Lower leg skin (tissue), 3 donors: Measurements from ENCODE around the gene PEX7.

Source experiments
- CTCF ChIP-seq, 3 donors: fragments of 450-650 bp; IDR thresholded peaks; one replicate each; pipeline ENCODE4 v1.5.1; 2016; ENCODE audit warnings: antibody characterized with exemption in 3 of 3, mild to moderate bottlenecking in 3 of 3, moderate library complexity in 2 of 3
- POLR2A ChIP-seq, 2 donors: fragments of 450-650 bp; IDR thresholded peaks; one replicate each; pipeline ENCODE4 v1.6.1; 2016 to 2017; ENCODE audit warnings: antibody characterized with exemption in 2 of 2, mild to moderate bottlenecking in 1 of 2, moderate library complexity in 1 of 2

DNA sequence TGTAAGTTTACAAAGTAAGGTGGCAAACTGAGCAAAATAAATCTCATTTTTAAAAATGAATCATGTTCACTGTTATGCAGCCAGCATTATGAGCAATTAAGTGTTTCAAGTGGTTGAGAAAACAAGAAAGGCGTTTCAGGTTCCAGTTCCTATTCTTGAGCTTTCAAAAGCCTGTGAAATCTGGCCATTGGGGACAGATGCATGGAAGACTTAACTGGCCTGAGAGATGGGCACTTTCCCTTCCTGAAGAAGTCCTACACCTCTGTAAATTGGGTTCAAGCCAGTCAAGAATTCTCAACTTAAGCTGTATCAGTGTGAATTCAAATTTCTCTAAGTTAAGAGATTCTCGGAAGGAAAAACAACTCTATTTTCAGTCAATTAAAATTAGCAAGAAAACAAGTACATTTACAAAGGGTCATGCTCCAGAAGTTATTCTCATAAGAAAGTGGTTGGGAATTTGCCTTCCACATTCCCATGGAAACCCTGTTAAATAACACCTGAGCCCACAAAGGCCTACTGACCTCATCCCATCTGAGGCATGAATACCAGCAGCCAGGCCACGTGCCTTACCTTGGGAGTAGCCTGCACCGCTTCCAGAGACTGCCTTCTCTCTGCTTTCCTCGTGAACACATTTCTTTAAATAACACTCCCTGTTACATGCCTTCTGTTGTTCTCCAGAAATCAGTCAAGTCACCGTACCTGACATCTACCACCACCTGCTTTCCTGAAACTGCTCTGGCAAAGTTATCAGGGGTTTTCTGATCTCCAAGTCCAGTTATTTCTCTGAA is 49.5 kb upstream of the PEX7 start:
- TF ChIP-seq CTCF (IDR thresholded peaks at IDR 0.05), result no peak
- TF ChIP-seq POLR2A (IDR thresholded peaks at IDR 0.05), result no peak
